Measurements from ENCODE around the gene ACIN1.
A peak's percentile ranks its signal among the peaks of the same experiment; 100 is the strongest.
"Not testable (repeated sequence)": the region's sequence is repeated elsewhere in the genome, so short reads cannot be mapped to it uniquely, and the experiment has no call there.

ACIN1 gene

DNA sequence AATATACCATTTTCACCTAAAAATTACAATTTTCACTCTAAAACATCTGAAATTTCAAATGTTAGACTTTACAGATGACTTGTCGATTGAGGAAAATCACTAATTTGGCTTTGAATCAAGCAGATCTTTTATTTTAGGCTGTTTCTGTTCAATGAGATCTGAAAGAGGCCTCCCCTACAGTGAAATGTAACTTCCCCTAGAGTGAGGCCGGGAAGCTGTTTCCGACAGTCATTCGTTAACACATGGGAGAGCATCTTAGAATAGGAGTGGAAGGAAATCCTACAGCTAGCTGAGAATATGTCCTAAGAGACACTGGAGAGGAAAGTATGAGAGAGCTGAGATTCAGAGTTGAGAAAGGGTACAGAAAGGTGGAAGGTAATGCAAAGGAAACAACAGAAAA, 79.3 kb downstream of the ACIN1 start:
- no peak overlapping the region for H3K4me3 ChIP-seq (ENCODE audit: low read depth, low read length)
- TF ChIP-seq, protein P1, sequence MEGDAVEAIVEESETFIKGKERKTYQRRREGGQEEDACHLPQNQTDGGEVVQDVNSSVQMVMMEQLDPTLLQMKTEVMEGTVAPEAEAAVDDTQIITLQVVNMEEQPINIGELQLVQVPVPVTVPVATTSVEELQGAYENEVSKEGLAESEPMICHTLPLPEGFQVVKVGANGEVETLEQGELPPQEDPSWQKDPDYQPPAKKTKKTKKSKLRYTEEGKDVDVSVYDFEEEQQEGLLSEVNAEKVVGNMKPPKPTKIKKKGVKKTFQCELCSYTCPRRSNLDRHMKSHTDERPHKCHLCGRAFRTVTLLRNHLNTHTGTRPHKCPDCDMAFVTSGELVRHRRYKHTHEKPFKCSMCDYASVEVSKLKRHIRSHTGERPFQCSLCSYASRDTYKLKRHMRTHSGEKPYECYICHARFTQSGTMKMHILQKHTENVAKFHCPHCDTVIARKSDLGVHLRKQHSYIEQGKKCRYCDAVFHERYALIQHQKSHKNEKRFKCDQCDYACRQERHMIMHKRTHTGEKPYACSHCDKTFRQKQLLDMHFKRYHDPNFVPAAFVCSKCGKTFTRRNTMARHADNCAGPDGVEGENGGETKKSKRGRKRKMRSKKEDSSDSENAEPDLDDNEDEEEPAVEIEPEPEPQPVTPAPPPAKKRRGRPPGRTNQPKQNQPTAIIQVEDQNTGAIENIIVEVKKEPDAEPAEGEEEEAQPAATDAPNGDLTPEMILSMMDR (conservative IDR thresholded peaks at IDR 0.05; ENCODE audit: low read depth, low read length): no peak
- DNase-seq (ENCODE audit: low read depth): no peak

DNA sequence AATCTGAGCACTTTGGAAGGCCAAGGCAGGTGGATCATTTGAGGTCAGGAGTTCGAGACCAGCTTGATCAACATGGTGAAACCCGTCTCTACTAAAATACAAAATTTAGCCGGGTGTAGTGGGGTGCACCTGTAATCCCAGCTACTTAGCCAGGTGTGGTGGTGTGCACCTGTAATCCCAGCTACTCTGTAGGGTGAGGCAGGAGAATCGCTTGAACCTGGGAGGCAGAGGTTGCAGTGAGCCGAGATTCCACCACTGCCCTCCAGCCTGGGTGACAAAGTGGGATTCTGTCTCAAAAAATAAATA, 81.2 kb downstream of the ACIN1 start:
- not testable (repeated sequence) for DNase-seq (ENCODE audit: low read depth); H3K4me3 ChIP-seq (ENCODE audit: low read depth, low read length)

DNA sequence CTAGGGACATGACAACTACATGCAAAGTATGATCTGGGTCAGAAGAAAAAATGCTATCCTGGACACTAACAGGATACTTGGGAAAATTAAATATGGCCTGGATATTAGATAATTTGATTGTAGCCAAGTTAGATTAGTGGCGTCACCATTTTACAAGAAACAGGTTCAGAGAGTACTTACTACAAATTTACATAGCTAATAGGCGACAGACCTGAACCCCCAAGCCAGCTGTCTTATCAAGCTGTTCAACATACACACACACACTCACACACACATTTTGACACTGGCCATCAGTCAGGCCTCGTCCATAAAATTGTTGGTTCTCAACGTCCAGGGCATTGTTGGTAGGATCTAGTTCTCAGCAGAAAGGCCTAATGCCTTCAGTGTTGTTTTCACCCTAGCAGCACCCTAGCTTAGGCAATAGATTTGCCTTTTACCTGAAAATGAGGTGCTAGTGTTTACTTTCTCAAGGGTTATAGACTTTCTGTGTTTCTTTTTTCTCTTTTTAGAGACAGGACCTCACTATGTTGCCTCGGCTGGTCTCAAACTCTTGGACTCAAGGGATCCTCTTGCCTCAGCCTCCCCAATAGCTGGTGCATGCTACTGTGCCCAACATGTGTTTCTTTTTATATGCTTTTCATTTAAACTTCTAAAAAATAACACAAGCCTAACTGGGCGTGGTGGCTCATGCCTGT, 81.7 kb downstream of the ACIN1 start:
- no peak overlapping the region for H3K4me3 ChIP-seq (ENCODE audit: low read depth, low read length)
- TF ChIP-seq, protein P1 (conservative IDR thresholded peaks at IDR 0.05; ENCODE audit: low read depth, low read length): no peak
- no peak for DNase-seq (ENCODE audit: low read depth)

DNA sequence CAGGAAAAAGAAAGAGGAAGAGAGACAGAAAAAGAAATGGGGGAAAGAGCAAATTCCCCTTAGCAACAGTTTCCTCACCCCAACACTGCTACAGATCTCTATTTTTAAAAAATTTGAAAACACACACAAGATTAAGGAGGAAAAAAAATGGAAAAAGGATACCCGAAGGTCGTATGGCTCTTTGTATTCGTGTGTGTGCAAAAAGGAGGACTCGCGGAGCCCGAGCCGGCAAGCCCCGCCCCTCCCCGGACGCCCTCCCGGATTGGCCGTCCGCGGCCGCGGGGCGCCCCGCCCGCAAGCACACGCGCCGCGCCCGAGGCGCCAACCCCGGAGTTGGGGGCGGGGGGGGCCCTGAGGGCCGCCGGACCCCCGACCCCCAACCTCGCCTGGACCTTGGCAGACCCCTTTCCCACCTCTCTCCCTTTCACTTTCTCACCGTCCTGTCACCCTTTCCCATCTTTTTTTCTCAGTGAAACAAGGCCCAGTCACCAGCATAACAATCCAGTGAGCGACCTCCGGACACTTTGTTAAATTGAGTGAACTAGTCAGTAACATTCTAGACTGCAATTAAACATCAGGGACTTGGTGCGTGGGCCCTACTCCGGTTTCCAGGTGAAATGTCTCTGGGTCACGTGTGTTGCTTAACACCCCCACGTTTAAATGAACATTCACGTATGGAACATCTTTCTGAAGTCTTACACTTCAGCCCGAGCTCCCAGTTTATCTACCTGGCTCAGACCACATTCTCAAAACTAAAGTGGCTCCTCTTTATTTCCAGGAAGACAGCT, 84.8 kb downstream of the ACIN1 start, which contains the start of gene C14orf93:
Gene C14orf93, minus strand, starts transcription at position 205 of the 788 bp plus-strand sequence. CDS start 11,120 bp downstream, outside the sequence.
- TF ChIP-seq, protein P1 (conservative IDR thresholded peaks at IDR 0.05; ENCODE audit: low read depth, low read length): no peak
- DNase-seq (ENCODE audit: low read depth): peak; percentile 66
- peak within 1 kb of the TSS; percentile 53 for H3K4me3 ChIP-seq (ENCODE audit: low read depth, low read length)

DNA sequence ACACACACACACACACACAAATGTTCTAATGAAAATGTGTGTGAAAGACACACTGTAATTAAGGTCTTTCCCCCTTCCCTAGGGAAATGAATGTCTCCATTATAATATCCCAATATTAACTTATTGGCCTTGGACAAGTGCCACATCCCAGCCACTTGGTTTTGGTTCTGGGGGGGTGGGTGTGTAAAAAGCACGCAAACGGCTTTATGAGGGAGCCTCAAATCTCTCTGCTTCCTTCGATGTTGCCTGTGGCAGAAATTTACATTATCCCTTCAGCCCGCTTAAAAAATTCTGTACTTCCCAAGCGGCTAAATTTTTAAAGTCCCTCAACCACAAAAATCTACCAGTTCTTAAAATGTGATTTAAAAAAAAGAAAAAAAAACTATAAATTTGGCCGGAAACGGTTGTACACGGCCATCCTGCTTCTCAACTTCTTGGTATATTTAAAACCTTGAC, 85.4 kb downstream of the ACIN1 start:
- TF ChIP-seq, protein P1 (conservative IDR thresholded peaks at IDR 0.05; ENCODE audit: low read depth, low read length): no peak
- H3K4me3 ChIP-seq (ENCODE audit: low read depth, low read length): peak overlapping the region; percentile 53
- DNase-seq (ENCODE audit: low read depth): no peak

DNA sequence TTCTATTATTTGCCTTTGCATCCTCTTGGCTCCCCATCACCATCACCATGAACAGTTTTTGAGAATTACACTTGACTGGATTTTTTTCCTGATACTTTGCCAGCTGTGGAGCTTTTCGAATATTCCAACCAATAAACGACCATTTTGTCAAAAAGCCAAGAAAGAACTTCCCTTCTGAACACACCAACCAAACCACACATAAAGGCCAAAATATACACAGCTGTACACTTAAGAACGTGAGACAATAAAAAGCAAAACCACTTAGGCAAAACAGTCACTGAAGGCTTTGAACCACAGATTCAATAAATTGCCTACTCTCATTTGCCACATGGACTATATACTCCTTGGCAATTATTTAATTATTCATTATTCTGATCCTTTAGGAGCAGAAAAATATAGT, 86.1 kb downstream of the ACIN1 start:
- TF ChIP-seq, protein P1 (conservative IDR thresholded peaks at IDR 0.05; ENCODE audit: low read depth, low read length): no peak
- DNase-seq (ENCODE audit: low read depth): no peak
- no peak overlapping the region for H3K4me3 ChIP-seq (ENCODE audit: low read depth, low read length)

Measured in choroid plexus epithelial cell (primary cell).